Measurements from ENCODE around the gene IL4I1.

IL4I1 gene

GRCh38 chr19:49843265-49843664 lies 53.4 kb downstream of the IL4I1 start:
- TF ChIP-seq EP300 (IDR thresholded peaks at IDR 0.05; ENCODE audit: borderline replicate concordance) (no peak), NFIC (IDR thresholded peaks at IDR 0.05) (no peak), ZBTB7A (IDR thresholded peaks at IDR 0.05; ENCODE audit: low read depth) (no peak), CREB1 (IDR thresholded peaks at IDR 0.05; ENCODE audit: low read depth) (no peak), CEBPB (IDR thresholded peaks at IDR 0.05) (no peak), TEAD4 (IDR thresholded peaks at IDR 0.05) (no peak), TAF1 (IDR thresholded peaks at IDR 0.05; ENCODE audit: low read depth) (no peak), EGR1 (IDR thresholded peaks at IDR 0.05) (no peak), USF1 (IDR thresholded peaks at IDR 0.05) (no peak), TCF12 (IDR thresholded peaks at IDR 0.05; ENCODE audit: low read depth) (no peak), RAD21 (IDR thresholded peaks at IDR 0.05; ENCODE audit: low read depth) (no peak)

- TF ChIP-seq NFIC (IDR thresholded peaks at IDR 0.05) = no peak
These were observed 55.9 kb downstream of the IL4I1 start for GRCh38 chr19:49840736-49841249.

GRCh38 chr19:49840321-49840720 lies 56.4 kb downstream of the IL4I1 start:
- no peak for TF ChIP-seq NFIC (IDR thresholded peaks at IDR 0.05)
- no peak for TF ChIP-seq ZBTB7A (IDR thresholded peaks at IDR 0.05; ENCODE audit: low read depth)
- no peak for TF ChIP-seq EGR1 (IDR thresholded peaks at IDR 0.05)
- no peak for TF ChIP-seq YY1 (IDR thresholded peaks at IDR 0.05; ENCODE audit: low read depth)

GRCh38 chr19:49839713-49840112 lies 57.0 kb downstream of the IL4I1 start:
- no peak for TF ChIP-seq EGR1 (IDR thresholded peaks at IDR 0.05)
- no peak for TF ChIP-seq FOXM1 (IDR thresholded peaks at IDR 0.05; ENCODE audit: borderline replicate concordance, low read depth)
- TF ChIP-seq TAF1 (IDR thresholded peaks at IDR 0.05; ENCODE audit: low read depth) = no peak
- TF ChIP-seq, protein P1, sequence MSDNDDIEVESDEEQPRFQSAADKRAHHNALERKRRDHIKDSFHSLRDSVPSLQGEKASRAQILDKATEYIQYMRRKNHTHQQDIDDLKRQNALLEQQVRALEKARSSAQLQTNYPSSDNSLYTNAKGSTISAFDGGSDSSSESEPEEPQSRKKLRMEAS (IDR thresholded peaks at IDR 0.05) = no peak
- no peak for TF ChIP-seq EP300 (IDR thresholded peaks at IDR 0.05; ENCODE audit: borderline replicate concordance)
- TF ChIP-seq CREB1 (IDR thresholded peaks at IDR 0.05; ENCODE audit: low read depth) = no peak
- no peak for TF ChIP-seq TCF12 (IDR thresholded peaks at IDR 0.05; ENCODE audit: low read depth)
- TF ChIP-seq RAD21 (IDR thresholded peaks at IDR 0.05; ENCODE audit: low read depth) = no peak

Measured in Ishikawa (cell line).